Measurements from ENCODE around the gene CRTC3.

The CRTC3 gene

DNA sequence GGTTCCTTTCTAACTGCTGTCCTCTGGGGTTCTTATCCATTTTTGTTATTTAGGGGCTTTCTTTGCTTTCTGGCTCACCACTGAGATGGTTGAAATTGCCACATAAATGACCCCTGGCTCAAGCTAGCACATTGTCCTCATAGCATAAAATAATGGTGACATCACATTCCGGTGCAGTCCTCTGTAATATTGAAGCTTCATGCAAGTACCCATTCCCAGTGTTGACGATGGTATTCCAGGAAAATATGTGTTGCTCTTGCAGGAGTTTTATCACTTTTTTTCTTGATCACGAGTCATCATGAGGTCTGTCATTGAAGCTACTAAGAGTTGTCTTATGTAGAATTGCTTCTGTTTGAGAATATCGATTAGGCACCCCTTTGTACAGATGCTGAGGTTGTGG is 56.1 kb downstream of the CRTC3 start:
- Histone ChIP-seq H3K14ac (ENCODE audit: low read length) (no peak overlapping the region), H2BK5ac (ENCODE audit: low read length) (no peak overlapping the region), H3K27me3 (ENCODE audit: control insufficient read depth in 3 of 3, insufficient read depth in 3 of 3, low read depth in 1 of 3, low read length in 3 of 3) (no peaks in the 10 kb centered on the region), H3K23ac (ENCODE audit: low read depth, low read length, poor library complexity) (no peak overlapping the region), H2BK120ac (ENCODE audit: low read depth, low read length) (no peak overlapping the region), H3K18ac (ENCODE audit: low read length) (no peak overlapping the region), H2BK15ac (ENCODE audit: low read length) (no peak overlapping the region), H3K4me2 (ENCODE audit: insufficient read depth, low read length, poor library complexity, severe bottlenecking) (no peak overlapping the region), H3K4me3 (ENCODE audit: low read length in 2 of 2) (no peak overlapping the region), H3K9me3 (replicated peaks in 1 of 2; ENCODE audit: control insufficient read depth in 2 of 2, insufficient read depth in 1 of 2, low read depth in 1 of 2, low read length in 2 of 2) (no peaks in the 10 kb centered on the region), H3K4ac (ENCODE audit: low read length) (no peak overlapping the region), H3K27ac (replicated peaks; ENCODE audit: low read length) (no peak overlapping the region), H2BK12ac (ENCODE audit: low read length) (no peak overlapping the region), H2AFZ (ENCODE audit: low read length) (no peak overlapping the region), H4K8ac (ENCODE audit: low read depth, low read length) (no peak overlapping the region), H3K79me1 (ENCODE audit: low read depth, low read length) (no peaks in the 10 kb centered on the region), H3K4me1 (ENCODE audit: control insufficient read depth in 2 of 2, insufficient read depth in 1 of 2, low read depth in 1 of 2, low read length in 2 of 2) (peaks cover 5% of the 10 kb centered on the region in 2 donors), H3K36me3 (replicated peaks in 1 of 2; ENCODE audit: control insufficient read depth in 2 of 2, insufficient read depth in 2 of 2, low read length in 2 of 2) (no peaks in the 10 kb centered on the region), H3K9ac (ENCODE audit: low read depth, low read length, poor library complexity) (no peak overlapping the region), H2AK5ac (ENCODE audit: low read depth, low read length) (no peak overlapping the region), H4K91ac (ENCODE audit: low read depth, low read length, poor library complexity) (no peak overlapping the region)
- WGBS, 2 donors (ENCODE audit: extremely low coverage in 2 of 2, insufficient read length in 2 of 2, insufficient replicate concordance in 1 of 2) = no CpG with 5 or more reads among the region's 4 CpGs
- DNase-seq (ENCODE audit: low spot score) = no peak

- Histone ChIP-seq H3K4me2 (ENCODE audit: insufficient read depth, low read length, poor library complexity, severe bottlenecking) (no peak overlapping the region), H3K4me1 (ENCODE audit: control insufficient read depth in 2 of 2, insufficient read depth in 1 of 2, low read depth in 1 of 2, low read length in 2 of 2) (peaks cover 5% of the 10 kb centered on the region in 2 donors), H3K9ac (ENCODE audit: low read depth, low read length, poor library complexity) (no peak overlapping the region), H3K4ac (ENCODE audit: low read length) (no peak overlapping the region), H3K27me3 (ENCODE audit: control insufficient read depth in 3 of 3, insufficient read depth in 3 of 3, low read depth in 1 of 3, low read length in 3 of 3) (no peaks in the 10 kb centered on the region), H3K79me1 (ENCODE audit: low read depth, low read length) (no peaks in the 10 kb centered on the region), H3K9me3 (replicated peaks in 1 of 2; ENCODE audit: control insufficient read depth in 2 of 2, insufficient read depth in 1 of 2, low read depth in 1 of 2, low read length in 2 of 2) (no peaks in the 10 kb centered on the region), H4K91ac (ENCODE audit: low read depth, low read length, poor library complexity) (no peak overlapping the region), H2BK120ac (ENCODE audit: low read depth, low read length) (no peak overlapping the region), H3K14ac (ENCODE audit: low read length) (no peak overlapping the region), H2BK15ac (ENCODE audit: low read length) (no peak overlapping the region), H4K8ac (ENCODE audit: low read depth, low read length) (no peak overlapping the region), H3K23ac (ENCODE audit: low read depth, low read length, poor library complexity) (no peak overlapping the region), H3K36me3 (replicated peaks in 1 of 2; ENCODE audit: control insufficient read depth in 2 of 2, insufficient read depth in 2 of 2, low read length in 2 of 2) (no peaks in the 10 kb centered on the region), H2AK5ac (ENCODE audit: low read depth, low read length) (no peak overlapping the region), H2BK5ac (ENCODE audit: low read length) (no peak overlapping the region), H3K18ac (ENCODE audit: low read length) (no peak overlapping the region), H2AFZ (ENCODE audit: low read length) (no peak overlapping the region), H3K4me3 (ENCODE audit: low read length in 2 of 2) (no peak overlapping the region), H2BK12ac (ENCODE audit: low read length) (no peak overlapping the region), H3K27ac (replicated peaks; ENCODE audit: low read length) (no peak overlapping the region)
- DNase-seq (ENCODE audit: low spot score) = no peak
- no CpG with 5 or more reads among the region's 5 CpGs for WGBS, 2 donors (ENCODE audit: extremely low coverage in 2 of 2, insufficient read length in 2 of 2, insufficient replicate concordance in 1 of 2)
Observed at GRCh38 chr15:90586948-90587347, 57.2 kb downstream of the CRTC3 start.

DNA sequence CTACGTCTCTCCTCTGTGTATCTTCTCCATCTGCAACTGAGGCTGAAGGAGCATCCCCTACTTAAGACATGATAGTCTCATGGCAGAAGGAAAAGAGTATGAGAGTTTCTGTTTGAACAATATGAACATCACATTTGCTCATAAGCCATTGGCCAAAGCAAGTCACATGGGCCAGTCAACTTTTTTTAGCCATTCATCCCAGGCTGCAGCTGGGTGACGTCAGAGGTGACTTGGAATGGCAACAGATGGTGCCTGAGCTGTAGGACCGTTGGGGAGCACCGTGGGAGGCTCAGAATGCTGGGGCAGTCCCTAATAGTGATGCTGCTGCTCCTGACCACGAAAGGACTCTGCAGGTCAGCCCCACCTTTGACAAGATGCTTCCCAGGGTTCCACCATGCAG is 58.7 kb downstream of the CRTC3 start:
- no CpG with 5 or more reads among the region's 5 CpGs for WGBS, 2 donors (ENCODE audit: extremely low coverage in 2 of 2, insufficient read length in 2 of 2, insufficient replicate concordance in 1 of 2)
- Histone ChIP-seq H2BK120ac (ENCODE audit: low read depth, low read length) (no peak overlapping the region), H3K9ac (ENCODE audit: low read depth, low read length, poor library complexity) (no peak overlapping the region), H3K36me3 (replicated peaks in 1 of 2; ENCODE audit: control insufficient read depth in 2 of 2, insufficient read depth in 2 of 2, low read length in 2 of 2) (no peaks in the 10 kb centered on the region), H3K18ac (ENCODE audit: low read length) (no peak overlapping the region), H3K4ac (ENCODE audit: low read length) (no peak overlapping the region), H3K23ac (ENCODE audit: low read depth, low read length, poor library complexity) (no peak overlapping the region), H2BK5ac (ENCODE audit: low read length) (no peak overlapping the region), H3K4me2 (ENCODE audit: insufficient read depth, low read length, poor library complexity, severe bottlenecking) (no peak overlapping the region), H3K4me3 (ENCODE audit: low read length in 2 of 2) (no peak overlapping the region), H2AK5ac (ENCODE audit: low read depth, low read length) (no peak overlapping the region), H3K27me3 (ENCODE audit: control insufficient read depth in 3 of 3, insufficient read depth in 3 of 3, low read depth in 1 of 3, low read length in 3 of 3) (no peaks in the 10 kb centered on the region), H3K27ac (replicated peaks; ENCODE audit: low read length) (no peak overlapping the region), H4K91ac (ENCODE audit: low read depth, low read length, poor library complexity) (no peak overlapping the region), H3K4me1 (ENCODE audit: control insufficient read depth in 2 of 2, insufficient read depth in 1 of 2, low read depth in 1 of 2, low read length in 2 of 2) (peaks cover 4 to 5% of the 10 kb centered on the region in 2 donors), H2AFZ (ENCODE audit: low read length) (no peak overlapping the region), H2BK12ac (ENCODE audit: low read length) (no peak overlapping the region), H4K8ac (ENCODE audit: low read depth, low read length) (no peak overlapping the region), H3K14ac (ENCODE audit: low read length) (no peak overlapping the region), H3K9me3 (replicated peaks in 1 of 2; ENCODE audit: control insufficient read depth in 2 of 2, insufficient read depth in 1 of 2, low read depth in 1 of 2, low read length in 2 of 2) (no peaks in the 10 kb centered on the region), H2BK15ac (ENCODE audit: low read length) (no peak overlapping the region), H3K79me1 (ENCODE audit: low read depth, low read length) (no peaks in the 10 kb centered on the region)
- no peak for DNase-seq (ENCODE audit: low spot score)

DNA sequence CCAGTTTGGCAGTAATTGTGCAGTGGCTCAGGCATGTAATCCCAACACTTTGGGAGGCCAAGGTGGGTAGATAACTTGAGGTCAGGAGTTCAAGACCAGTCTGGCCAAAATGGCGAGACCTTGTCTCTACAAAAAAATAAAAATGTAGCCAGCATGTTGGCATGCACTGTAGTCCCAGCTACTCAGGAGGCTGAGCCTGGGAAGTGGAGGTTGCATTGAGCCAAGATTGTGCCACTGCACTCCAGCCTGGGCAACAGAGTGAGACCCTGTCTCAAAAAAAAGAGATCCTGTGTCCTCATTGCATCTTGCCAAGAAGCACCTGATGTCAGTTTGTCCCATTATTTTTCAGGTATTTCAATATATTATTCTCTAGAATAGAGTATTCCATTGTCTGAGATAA is 61.8 kb downstream of the CRTC3 start:
- Histone ChIP-seq H4K91ac (ENCODE audit: low read depth, low read length, poor library complexity) (no peak overlapping the region), H3K4me3 (ENCODE audit: low read length in 2 of 2) (no peak overlapping the region), H3K27ac (replicated peaks; ENCODE audit: low read length) (no peak overlapping the region), H3K23ac (ENCODE audit: low read depth, low read length, poor library complexity) (no peak overlapping the region), H3K18ac (ENCODE audit: low read length) (no peak overlapping the region), H3K14ac (ENCODE audit: low read length) (no peak overlapping the region), H2BK12ac (ENCODE audit: low read length) (no peak overlapping the region), H3K27me3 (ENCODE audit: control insufficient read depth in 3 of 3, insufficient read depth in 3 of 3, low read depth in 1 of 3, low read length in 3 of 3) (no peaks in the 10 kb centered on the region), H3K79me1 (ENCODE audit: low read depth, low read length) (no peaks in the 10 kb centered on the region), H3K4ac (ENCODE audit: low read length) (no peak overlapping the region), H2AFZ (ENCODE audit: low read length) (no peak overlapping the region), H3K9me3 (replicated peaks in 1 of 2; ENCODE audit: control insufficient read depth in 2 of 2, insufficient read depth in 1 of 2, low read depth in 1 of 2, low read length in 2 of 2) (no peaks in the 10 kb centered on the region), H2BK5ac (ENCODE audit: low read length) (no peak overlapping the region), H4K8ac (ENCODE audit: low read depth, low read length) (no peak overlapping the region), H3K36me3 (replicated peaks in 1 of 2; ENCODE audit: control insufficient read depth in 2 of 2, insufficient read depth in 2 of 2, low read length in 2 of 2) (peaks cover 0 to 8% of the 10 kb centered on the region in 2 donors), H3K9ac (ENCODE audit: low read depth, low read length, poor library complexity) (no peak overlapping the region), H2BK120ac (ENCODE audit: low read depth, low read length) (no peak overlapping the region), H2BK15ac (ENCODE audit: low read length) (no peak overlapping the region), H3K4me2 (ENCODE audit: insufficient read depth, low read length, poor library complexity, severe bottlenecking) (no peak overlapping the region), H3K4me1 (ENCODE audit: control insufficient read depth in 2 of 2, insufficient read depth in 1 of 2, low read depth in 1 of 2, low read length in 2 of 2) (no peaks in the 10 kb centered on the region), H2AK5ac (ENCODE audit: low read depth, low read length) (no peak overlapping the region)
- no CpG with 5 or more reads among the region's 1 CpG for WGBS, 2 donors (ENCODE audit: extremely low coverage in 2 of 2, insufficient read length in 2 of 2, insufficient replicate concordance in 1 of 2)
- DNase-seq (ENCODE audit: low spot score) = no peak
